Measurements from ENCODE around the gene KCNIP3.
"Not testable (repeated sequence)": the region's sequence is repeated elsewhere in the genome, so short reads cannot be mapped to it uniquely, and the experiment has no call there.

KCNIP3 gene

DNA sequence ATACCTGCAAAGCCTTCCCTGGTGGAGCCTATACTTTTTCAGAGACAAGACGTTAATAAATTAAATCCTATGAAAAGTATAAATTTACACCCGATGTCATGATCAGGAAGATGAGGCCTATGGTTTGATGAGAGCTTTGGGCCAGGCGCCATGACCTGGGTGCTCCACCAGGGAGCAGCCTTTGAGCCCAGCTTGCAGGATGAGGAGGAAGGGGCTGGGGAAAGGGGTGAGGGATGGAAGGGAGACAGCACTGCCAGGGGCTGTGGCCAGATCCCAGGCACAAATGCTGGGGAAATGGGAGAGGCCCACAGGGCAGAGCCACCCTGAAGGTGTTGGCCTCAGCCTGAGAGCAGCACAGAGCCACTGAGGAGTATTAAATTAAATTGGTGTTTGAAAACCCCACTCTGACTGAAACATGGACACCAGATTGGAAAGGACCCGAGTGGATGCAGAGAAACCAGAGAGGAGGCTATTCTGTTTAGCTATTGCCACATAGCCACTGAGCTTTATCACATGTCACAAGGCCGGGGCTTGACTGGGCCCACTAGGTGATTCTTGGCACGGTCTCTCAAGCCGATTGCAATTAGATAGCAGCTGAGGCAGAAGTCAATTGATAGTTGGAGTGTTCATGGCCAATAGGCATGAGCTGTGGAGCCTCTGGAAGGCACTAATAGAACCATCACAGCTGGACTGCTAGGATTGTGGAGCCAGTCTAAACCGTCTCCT, 95.7 kb downstream of the KCNIP3 start:
- DNase-seq (ENCODE audit: extremely low read depth, insufficient read length): no peak
- Histone ChIP-seq H3K36me3 (ENCODE audit: control insufficient read depth, insufficient read depth, low read length) (no peaks in the 10 kb centered on the region), H3K4me3 (replicated peaks; ENCODE audit: low read depth, low read length) (no peak overlapping the region), H3K27me3 (replicated peaks; ENCODE audit: control insufficient read depth, insufficient read depth, low read length) (no peaks in the 10 kb centered on the region)
- TF ChIP-seq, protein P1, sequence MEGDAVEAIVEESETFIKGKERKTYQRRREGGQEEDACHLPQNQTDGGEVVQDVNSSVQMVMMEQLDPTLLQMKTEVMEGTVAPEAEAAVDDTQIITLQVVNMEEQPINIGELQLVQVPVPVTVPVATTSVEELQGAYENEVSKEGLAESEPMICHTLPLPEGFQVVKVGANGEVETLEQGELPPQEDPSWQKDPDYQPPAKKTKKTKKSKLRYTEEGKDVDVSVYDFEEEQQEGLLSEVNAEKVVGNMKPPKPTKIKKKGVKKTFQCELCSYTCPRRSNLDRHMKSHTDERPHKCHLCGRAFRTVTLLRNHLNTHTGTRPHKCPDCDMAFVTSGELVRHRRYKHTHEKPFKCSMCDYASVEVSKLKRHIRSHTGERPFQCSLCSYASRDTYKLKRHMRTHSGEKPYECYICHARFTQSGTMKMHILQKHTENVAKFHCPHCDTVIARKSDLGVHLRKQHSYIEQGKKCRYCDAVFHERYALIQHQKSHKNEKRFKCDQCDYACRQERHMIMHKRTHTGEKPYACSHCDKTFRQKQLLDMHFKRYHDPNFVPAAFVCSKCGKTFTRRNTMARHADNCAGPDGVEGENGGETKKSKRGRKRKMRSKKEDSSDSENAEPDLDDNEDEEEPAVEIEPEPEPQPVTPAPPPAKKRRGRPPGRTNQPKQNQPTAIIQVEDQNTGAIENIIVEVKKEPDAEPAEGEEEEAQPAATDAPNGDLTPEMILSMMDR (IDR thresholded peaks at IDR 0.05; ENCODE audit: insufficient read depth, low read length, poor library complexity, severe bottlenecking): peak; percentile 29

DNA sequence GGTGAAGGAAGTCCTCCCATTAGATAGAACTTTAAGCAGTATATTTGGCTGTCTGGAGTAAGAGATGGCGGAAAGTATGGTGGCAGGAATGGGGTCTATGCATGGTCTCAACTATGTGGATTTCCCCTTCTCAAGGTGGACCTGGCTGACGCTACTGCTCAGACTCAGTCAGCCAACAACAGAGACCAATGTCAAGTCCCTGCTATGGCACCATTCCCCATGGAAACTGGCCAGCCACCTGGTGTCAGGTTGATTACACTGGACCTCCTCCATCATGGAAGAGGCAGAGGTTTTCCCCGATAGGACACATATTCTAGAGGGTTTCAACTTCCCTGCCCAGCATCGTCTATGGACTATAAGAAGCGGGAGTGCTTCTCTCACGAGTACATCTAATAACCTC, 96.8 kb downstream of the KCNIP3 start:
- DNase-seq (ENCODE audit: extremely low read depth, insufficient read length): no peak
- TF ChIP-seq, protein P1 (IDR thresholded peaks at IDR 0.05; ENCODE audit: insufficient read depth, low read length, poor library complexity, severe bottlenecking): no peak

DNA sequence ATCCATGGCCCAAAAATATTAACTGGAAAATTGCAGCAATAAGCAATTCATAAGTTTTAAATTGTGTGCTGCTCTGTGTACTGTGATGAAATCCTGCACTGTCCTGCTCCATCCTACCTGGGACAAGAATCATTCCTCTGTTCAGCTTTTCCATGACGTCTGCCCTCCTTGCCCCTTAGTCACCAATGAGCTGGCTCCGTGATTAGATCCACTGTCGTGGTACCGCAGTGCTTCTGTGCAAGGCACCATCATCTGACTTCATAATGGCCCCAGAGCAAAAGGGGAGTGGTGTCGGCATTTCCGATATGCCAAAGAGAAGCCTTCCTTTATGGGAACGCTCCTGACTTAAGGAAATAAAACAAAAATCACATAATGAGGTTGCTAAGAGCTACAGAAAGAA, 101.9 kb downstream of the KCNIP3 start:
- no peak for DNase-seq (ENCODE audit: extremely low read depth, insufficient read length)
- no peaks in the 10 kb centered on the region for H3K36me3 ChIP-seq (ENCODE audit: control insufficient read depth, insufficient read depth, low read length)
- no peaks in the 10 kb centered on the region for H3K27me3 ChIP-seq (replicated peaks; ENCODE audit: control insufficient read depth, insufficient read depth, low read length)
- TF ChIP-seq, protein P1 (IDR thresholded peaks at IDR 0.05; ENCODE audit: insufficient read depth, low read length, poor library complexity, severe bottlenecking): no peak
- H3K4me3 ChIP-seq (replicated peaks; ENCODE audit: low read depth, low read length): no peak overlapping the region

More for the DNA sequence above, 96.8 kb downstream of the KCNIP3 start:
- Histone ChIP-seq H3K36me3 (ENCODE audit: control insufficient read depth, insufficient read depth, low read length) (no peaks in the 10 kb centered on the region), H3K4me3 (replicated peaks; ENCODE audit: low read depth, low read length) (no peak overlapping the region), H3K27me3 (replicated peaks; ENCODE audit: control insufficient read depth, insufficient read depth, low read length) (no peaks in the 10 kb centered on the region)

DNA sequence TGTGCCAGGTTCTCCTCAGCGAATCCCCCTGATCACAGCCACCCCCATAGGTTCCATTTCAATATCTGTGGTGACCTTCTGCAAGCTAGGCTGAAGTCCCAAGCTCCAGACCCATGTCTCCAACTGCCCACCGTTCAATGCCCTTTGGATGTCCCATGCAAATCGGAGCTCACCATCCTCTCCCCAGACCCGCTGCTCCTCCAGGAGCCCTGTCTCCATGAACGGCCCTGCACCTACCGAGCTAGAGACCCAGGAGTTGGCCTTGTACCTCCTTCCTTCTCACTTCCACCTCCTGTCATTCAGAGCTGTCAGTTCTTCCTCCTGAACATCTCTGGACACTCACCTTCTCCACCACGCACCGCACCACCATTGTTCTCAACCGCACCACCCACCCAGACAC, 104.3 kb downstream of the KCNIP3 start:
- TF ChIP-seq, protein P1 (IDR thresholded peaks at IDR 0.05; ENCODE audit: insufficient read depth, low read length, poor library complexity, severe bottlenecking): no peak
- Histone ChIP-seq H3K27me3 (replicated peaks; ENCODE audit: control insufficient read depth, insufficient read depth, low read length) (no peaks in the 10 kb centered on the region), H3K4me3 (replicated peaks; ENCODE audit: low read depth, low read length) (peak overlapping the region; percentile 93), H3K36me3 (ENCODE audit: control insufficient read depth, insufficient read depth, low read length) (no peaks in the 10 kb centered on the region)
- DNase-seq (ENCODE audit: extremely low read depth, insufficient read length): no peak

DNA sequence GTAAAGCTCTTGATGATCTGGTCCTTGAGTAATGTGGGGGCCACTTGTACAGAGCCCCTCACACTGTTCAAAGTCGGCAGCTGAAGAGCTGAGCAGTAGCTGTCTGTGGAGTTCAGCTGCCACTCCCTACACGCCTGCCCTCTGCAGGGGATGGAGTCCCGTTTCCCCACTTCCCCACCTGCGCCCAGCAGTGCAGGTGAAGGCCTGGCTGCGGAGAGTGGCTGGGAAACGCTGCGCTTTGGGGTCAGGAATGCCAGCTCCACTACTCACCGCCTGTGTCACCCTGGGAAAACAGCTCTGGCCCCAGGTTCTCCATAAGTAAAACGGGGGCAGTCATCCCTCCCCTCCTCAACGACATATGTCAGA, 104.8 kb downstream of the KCNIP3 start:
- H3K36me3 ChIP-seq (ENCODE audit: control insufficient read depth, insufficient read depth, low read length); DNase-seq (ENCODE audit: extremely low read depth, insufficient read length); H3K27me3 ChIP-seq (replicated peaks; ENCODE audit: control insufficient read depth, insufficient read depth, low read length): not testable (repeated sequence)
- peak overlapping the region; percentile 93 for H3K4me3 ChIP-seq (replicated peaks; ENCODE audit: low read depth, low read length)

DNA sequence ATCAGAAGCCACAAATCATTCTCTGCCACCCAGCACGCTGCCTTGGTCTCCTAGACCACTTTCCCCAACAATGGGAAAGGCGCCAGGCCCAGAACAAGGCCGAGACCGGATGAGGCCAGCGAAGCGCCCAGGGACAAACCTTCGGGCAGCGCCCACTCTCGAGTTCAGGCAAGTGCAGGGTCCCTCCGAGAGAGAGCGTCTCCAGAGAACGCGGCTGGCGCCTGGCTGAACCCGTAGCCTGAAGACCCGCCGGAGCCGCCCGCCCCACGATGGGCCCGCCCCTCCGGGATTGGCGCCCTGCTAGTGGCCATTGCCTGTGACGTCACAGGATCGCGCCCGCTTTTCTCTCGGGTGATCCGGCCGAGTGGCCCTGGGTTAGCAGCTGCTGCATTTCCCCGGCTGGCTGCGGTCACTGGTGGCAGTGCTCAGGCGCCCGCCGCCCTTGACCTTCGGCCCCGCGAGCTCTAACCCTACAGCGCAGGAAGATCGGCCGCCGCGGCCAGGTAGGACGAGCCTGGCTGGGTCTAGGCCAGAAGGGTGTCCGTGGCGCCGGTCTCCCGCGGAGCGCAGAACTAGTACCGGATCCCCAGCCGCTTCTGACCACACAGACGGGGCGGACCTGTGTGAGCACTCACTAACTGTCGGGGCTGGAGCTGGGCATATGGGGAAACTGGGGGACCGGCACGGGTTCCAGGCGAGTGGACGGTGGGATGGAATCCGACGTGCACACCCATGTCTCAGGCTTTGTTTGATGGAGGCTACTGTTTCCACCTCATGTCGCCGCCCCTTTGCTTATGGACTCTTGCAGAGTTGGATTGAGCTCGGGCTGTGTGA, 105.4 kb downstream of the KCNIP3 start, which contains the start of gene FAHD2A:
Gene FAHD2A (plus strand): TSS at position 339 of the 834 bp plus-strand sequence. CDS start 2,851 bp downstream, outside the sequence.
- TF ChIP-seq, protein P1 (IDR thresholded peaks at IDR 0.05; ENCODE audit: insufficient read depth, low read length, poor library complexity, severe bottlenecking): no peak
- Histone ChIP-seq H3K4me3 (replicated peaks; ENCODE audit: low read depth, low read length) (peak within 1 kb of the TSS; percentile 93), H3K36me3 (ENCODE audit: control insufficient read depth, insufficient read depth, low read length) (no peaks in the 10 kb centered on the region), H3K27me3 (replicated peaks; ENCODE audit: control insufficient read depth, insufficient read depth, low read length) (no peaks in the 10 kb centered on the region)
- peak; percentile 89 for DNase-seq (ENCODE audit: extremely low read depth, insufficient read length)
